CD4-positive, alpha-beta T cell (primary cell): ENCODE results near the gene CDK5RAP2. TPM values are rescaled to one million over a fixed set of nuclear protein-coding genes. Genes with fewer than 3 reads are reported as not detected.

ENCODE experiments used
- ATAC-seq: fragments of 200-7000 bp; cut with Tn5 transposase; one replicate; pipeline ENCODE4 v1.10.0; 2022; ENCODE audit warnings: mild to moderate bottlenecking; ENCODE audit not compliant: poor library complexity
- CTCF ChIA-PET: fragments of 350-600 bp; sonication (Branson Sonifier 250); formaldehyde crosslinking; loops from one replicate; lab custom pipeline; 2021; ENCODE audit warnings: antibody characterized with exemption, inconsistent platforms; lab: Charles Lee
- POLR2A ChIA-PET: fragments of 350-600 bp; sonication (Branson Sonifier 250); formaldehyde crosslinking; loops from one replicate; lab custom pipeline; 2021; ENCODE audit warnings: antibody characterized with exemption, inconsistent platforms; lab: Charles Lee
- DNase-seq, 14 experiments: peaks; one replicate each; pipeline ENCODE4 v3.0.0-alpha.2; 2013 to 2020; ENCODE audit warnings: mixed read lengths in 2 of 14
- H3K27ac ChIP-seq, 2 donors: one replicate each; pipeline versions ENCODE4 v1.5.1 to v1.7.0; 2013; ENCODE audit warnings: low read length in 2 of 2, low read depth in 1 of 2, mild to moderate bottlenecking in 1 of 2
- H3K27me3 ChIP-seq, 2 experiments: 1 replicate in 1 of 2; 2 replicates in 1 of 2; pipeline versions ENCODE4 v1.6.1 to v1.7.0; 2013; ENCODE audit warnings: low read length in 2 of 2, control low read depth in 1 of 2, mild to moderate bottlenecking in 1 of 2, moderate library complexity in 1 of 2; ENCODE audit not compliant: insufficient read depth in 2 of 2, control insufficient read depth in 1 of 2
- H3K36me3 ChIP-seq: one replicate; pipeline ENCODE4 v1.6.1; 2013; ENCODE audit warnings: low read length, control low read depth; ENCODE audit not compliant: insufficient read depth
- H3K4me1 ChIP-seq: one replicate; pipeline ENCODE4 v1.6.1; 2013; ENCODE audit warnings: low read length, control low read depth; ENCODE audit not compliant: insufficient read depth
- H3K4me3 ChIP-seq: one replicate; pipeline ENCODE4 v1.5.1; 2013; ENCODE audit warnings: mild to moderate bottlenecking, low read length, moderate library complexity
- H3K9me3 ChIP-seq, 2 experiments: 1 replicate in 1 of 2; 2 replicates in 1 of 2; pipeline versions ENCODE4 v1.6.1 to v1.7.0; 2013; ENCODE audit warnings: low read length in 2 of 2, mild to moderate bottlenecking in 2 of 2, control low read depth in 1 of 2, moderate library complexity in 1 of 2; ENCODE audit not compliant: control insufficient read depth in 1 of 2, insufficient read depth in 1 of 2
- H3K27ac Mint-ChIP-seq: one replicate; pipeline ENCODE4 v1.8.0; 2020; ENCODE audit warnings: mixed read lengths
- H3K27me3 Mint-ChIP-seq: one replicate; pipeline ENCODE4 v1.8.0; 2021; ENCODE audit warnings: mixed read lengths
- H3K36me3 Mint-ChIP-seq: one replicate; pipeline ENCODE4 v1.8.0; 2021; ENCODE audit warnings: low read depth, mixed read lengths
- H3K4me1 Mint-ChIP-seq: one replicate; pipeline ENCODE4 v1.8.0; 2021; ENCODE audit warnings: low read depth, mixed read lengths
- H3K4me3 Mint-ChIP-seq: one replicate; pipeline ENCODE4 v1.8.0; 2020; ENCODE audit warnings: mild to moderate bottlenecking, mixed read lengths
- H3K9me3 Mint-ChIP-seq: one replicate; pipeline ENCODE4 v1.8.0; 2020; ENCODE audit warnings: mixed read lengths
- CTCF ChIP-seq: fragments of 200-600 bp; IDR thresholded peaks from one replicate; pipeline ENCODE4 v1.8.0; 2022; ENCODE audit warnings: antibody characterized with exemption, mild to moderate bottlenecking
- intact Hi-C, 2 experiments: fragments of 100-400 bp; cut with DNase I in 1 of 2; cut with micrococcal nuclease in 1 of 2; formaldehyde crosslinking; loops; one replicate each; pipeline versions ENCODE4 v1.15.1 to v1.9.0; 2023 to 2025; cut with DNase I, micrococcal nuclease
- total RNA-seq, 174 experiments: library from RNA in 2 of 174; stranded (reverse) in 2 of 174; gene quantifications; one replicate each; pipeline ENCODE4 v1.2.3 and lab custom pipeline; 2021 to 2026

CDK5RAP2 gene
- total RNA-seq, 2 experiments from 2014 or later: 55.0 to 56.0 TPM

- DNase-seq (no peak), ATAC-seq (no peak)
- H3K9me3 ChIP-seq: peaks cover 4 to 40% of the 10 kb centered on the region in 2 experiments
- Mint-ChIP-seq H3K36me3 (peaks cover 18% of the 10 kb centered on the region), H3K27ac (no peak overlapping the region), H3K27me3 (no peaks in the 10 kb centered on the region), H3K9me3 (no peaks in the 10 kb centered on the region), H3K4me1 (no peaks in the 10 kb centered on the region), H3K4me3 (no peak overlapping the region)
- no peaks in the 10 kb centered on the region for H3K27me3 ChIP-seq
- no peaks in the 10 kb centered on the region for H3K36me3 ChIP-seq
- no peak overlapping the region for H3K27ac ChIP-seq
- ChIA-PET CTCF (no interaction called here), POLR2A (no interaction called here)
- no peaks in the 10 kb centered on the region for H3K4me1 ChIP-seq
- no peak for TF ChIP-seq CTCF
- H3K4me3 ChIP-seq: no peak overlapping the region
- intact Hi-C loops: no loop called here
Measured at GRCh38 chr9:120379611-120380010, 200.4 kb downstream of the CDK5RAP2 start.

- Mint-ChIP-seq H3K36me3 (peaks cover 18% of the 10 kb centered on the region), H3K27me3 (no peaks in the 10 kb centered on the region), H3K9me3 (no peaks in the 10 kb centered on the region), H3K4me1 (no peaks in the 10 kb centered on the region), H3K4me3 (no peak overlapping the region), H3K27ac (no peak overlapping the region)
- H3K27me3 ChIP-seq: no peaks in the 10 kb centered on the region
- DNase-seq (no peak), ATAC-seq (no peak)
- H3K9me3 ChIP-seq: peaks cover 4 to 40% of the 10 kb centered on the region in 2 experiments
- no peak overlapping the region for H3K27ac ChIP-seq
- CTCF ChIA-PET: no interaction called here
- TF ChIP-seq CTCF: no peak
- H3K36me3 ChIP-seq: no peaks in the 10 kb centered on the region
- POLR2A ChIA-PET: no interaction called here
- H3K4me3 ChIP-seq: no peak overlapping the region
- no peaks in the 10 kb centered on the region for H3K4me1 ChIP-seq
- intact Hi-C loops: no loop called here
Measured at GRCh38 chr9:120378680-120379079, 201.3 kb downstream of the CDK5RAP2 start.

DNA sequence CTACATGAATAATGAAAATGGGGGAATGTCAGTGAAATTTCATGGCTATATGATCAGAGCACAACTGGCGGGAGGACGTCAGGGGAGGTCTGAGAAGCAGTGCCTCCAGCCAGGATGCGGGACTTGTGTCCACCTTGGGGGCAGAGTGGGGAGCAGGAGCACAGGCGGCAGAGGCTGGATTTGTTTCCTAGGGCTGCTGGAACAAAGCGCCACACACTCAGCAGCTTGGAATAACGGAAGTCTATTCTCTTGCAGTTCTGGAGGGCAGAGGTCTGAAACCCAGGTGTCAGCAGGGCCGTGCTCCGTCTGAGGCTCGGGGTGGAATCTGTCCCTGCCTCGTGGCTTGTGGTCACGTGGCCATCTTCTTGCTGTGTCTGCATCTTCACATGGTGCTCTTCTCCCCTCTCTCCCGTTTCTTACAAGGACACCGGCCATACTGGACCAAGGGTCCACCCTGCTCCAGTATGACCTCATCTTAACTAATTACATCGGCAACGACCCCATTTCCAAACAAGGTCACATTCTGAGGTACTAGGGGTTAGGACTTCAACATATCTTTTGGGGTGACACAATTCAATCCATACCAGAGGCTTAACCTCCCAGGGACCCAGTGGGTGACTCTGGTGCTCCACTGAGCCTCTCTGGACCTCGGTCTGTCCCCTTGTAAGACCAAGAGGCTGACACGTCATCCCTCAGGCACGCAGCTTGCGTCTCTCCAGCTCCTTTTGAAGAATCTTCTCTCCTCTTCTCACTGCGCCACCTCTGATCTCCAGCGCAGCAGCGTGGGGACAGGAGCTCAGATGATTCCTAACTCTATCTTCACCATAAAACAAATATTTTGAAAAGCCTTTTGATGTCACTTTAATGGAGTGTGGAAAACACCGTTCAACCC, 202.5 kb downstream of the CDK5RAP2 start:
- H3K4me3 ChIP-seq: no peak overlapping the region

More for the DNA sequence above, 202.5 kb downstream of the CDK5RAP2 start:
- no peak overlapping the region for H3K27ac Mint-ChIP-seq
- Histone ChIP-seq H3K27me3 (no peaks in the 10 kb centered on the region), H3K9me3 (peaks cover 4 to 40% of the 10 kb centered on the region in 2 experiments), H3K27ac (no peak overlapping the region), H3K4me1 (no peaks in the 10 kb centered on the region), H3K36me3 (no peaks in the 10 kb centered on the region)
- H3K36me3 Mint-ChIP-seq: peaks cover 18% of the 10 kb centered on the region
- no peaks in the 10 kb centered on the region for H3K9me3 Mint-ChIP-seq
- no peak for ATAC-seq
- ChIA-PET POLR2A (no interaction called here), CTCF (no interaction called here)
- H3K4me1 Mint-ChIP-seq: no peaks in the 10 kb centered on the region
- no peaks in the 10 kb centered on the region for H3K27me3 Mint-ChIP-seq
- intact Hi-C loops: no loop called here
- no peak for TF ChIP-seq CTCF
- H3K4me3 Mint-ChIP-seq: no peak overlapping the region
- no peak for DNase-seq
